GM21423 (cell line): ENCODE measurements around the gene TTPAL.

ENCODE experiments used
- ATAC-seq: cut with Tn5 transposase; IDR thresholded peaks from one replicate; pipeline ENCODE4 v1.9.1; 2021; ENCODE audit warnings: mild to moderate bottlenecking, moderate library complexity; ENCODE audit not compliant: unreplicated experiment

Gene TTPAL

GRCh38 chr20:44439318-44439717, 36.4 kb upstream of the TTPAL start:
- ATAC-seq: no peak

GRCh38 chr20:44442298-44443070, 33.2 kb upstream of the TTPAL start:
- ATAC-seq: no peak

- no peak for ATAC-seq
These were observed 29.6 kb upstream of the TTPAL start for GRCh38 chr20:44445742-44446710.

GRCh38 chr20:44447827-44448419, 27.8 kb upstream of the TTPAL start:
- ATAC-seq: no peak

- ATAC-seq: no peak
These were observed 26.7 kb upstream of the TTPAL start for GRCh38 chr20:44448753-44449546.

- ATAC-seq: no peak
These were observed 25.8 kb upstream of the TTPAL start for GRCh38 chr20:44449864-44450263.

- ATAC-seq: no peak
These were observed 25.3 kb upstream of the TTPAL start for GRCh38 chr20:44450281-44450889.

GRCh38 chr20:44450903-44451450, 24.7 kb upstream of the TTPAL start:
- ATAC-seq: no peak

GRCh38 chr20:44454306-44454963, 21.2 kb upstream of the TTPAL start:
- ATAC-seq: no peak

GRCh38 chr20:44455126-44455525, 20.5 kb upstream of the TTPAL start:
- no peak for ATAC-seq

GRCh38 chr20:44456611-44457010, 19.1 kb upstream of the TTPAL start:
- ATAC-seq: no peak

GRCh38 chr20:44457016-44457415, 18.7 kb upstream of the TTPAL start:
- ATAC-seq: no peak

- ATAC-seq: no peak
These were observed 16.4 kb upstream of the TTPAL start for GRCh38 chr20:44459271-44459670.

- ATAC-seq: no peak
These were observed 14.9 kb upstream of the TTPAL start for GRCh38 chr20:44460795-44461141.

GRCh38 chr20:44461142-44461802, 14.4 kb upstream of the TTPAL start:
- ATAC-seq: no peak

GRCh38 chr20:44461803-44462174, 13.9 kb upstream of the TTPAL start:
- ATAC-seq: no peak

- no peak for ATAC-seq
These were observed 12.2 kb upstream of the TTPAL start for GRCh38 chr20:44463466-44463865.

- no peak for ATAC-seq
These were observed 11.2 kb upstream of the TTPAL start for GRCh38 chr20:44464514-44464913.

GRCh38 chr20:44465001-44465560, 10.6 kb upstream of the TTPAL start:
- ATAC-seq: no peak
